GM12878 (cell line): ENCODE results near the gene KRT24.

Experiments used
- ATF2 ChIP-seq: IDR thresholded peaks from 2 replicates; pipeline ENCODE4 v1.6.1; 2012; ENCODE audit warnings: low read length, inconsistent platforms
- MXI1 ChIP-seq: fragments of 150-350 bp; IDR thresholded peaks from 2 replicates; pipeline ENCODE4 v1.6.1; 2011; ENCODE audit warnings: low read depth, mild to moderate bottlenecking, inconsistent platforms, low read length, improper control_type of control experiment
- NFXL1 ChIP-seq: fragments of 450-650 bp; IDR thresholded peaks from 2 replicates; pipeline ENCODE4 v1.6.1; 2017; ENCODE audit warnings: antibody characterized with exemption, mild to moderate bottlenecking, borderline replicate concordance
- POLR2A ChIP-seq: IDR thresholded peaks from 2 replicates; pipeline ENCODE4 v1.6.1; 2011; ENCODE audit warnings: low read depth, mild to moderate bottlenecking, low read length
- POLR2AphosphoS2 ChIP-seq: IDR thresholded peaks from 2 replicates; pipeline ENCODE4 v1.6.1; 2011; ENCODE audit warnings: low read depth, mild to moderate bottlenecking, low read length, improper control_type of control experiment, moderate library complexity
- RCOR1 ChIP-seq: conservative IDR thresholded peaks from 2 replicates; pipeline ENCODE4 v1.6.1; 2012; ENCODE audit warnings: low read depth, low read length, improper control_type of control experiment
- RFX5 ChIP-seq: IDR thresholded peaks from 2 replicates; pipeline ENCODE4 v1.6.1; 2011; ENCODE audit warnings: low read depth, low read length, improper control_type of control experiment
- ZNF207 ChIP-seq: fragments of 450-650 bp; IDR thresholded peaks from 2 replicates; pipeline ENCODE4 v1.6.1; 2014; ENCODE audit warnings: antibody characterized with exemption, mild to moderate bottlenecking, borderline replicate concordance

- TF ChIP-seq ZNF207 = no peak
- no peak for TF ChIP-seq POLR2A
- TF ChIP-seq NFXL1 = no peak
- TF ChIP-seq POLR2AphosphoS2 = no peak
- TF ChIP-seq ATF2 = no peak
- TF ChIP-seq RFX5 = no peak
- TF ChIP-seq MXI1 = no peak
- TF ChIP-seq RCOR1 = no peak
These were observed 10.9 kb upstream of the KRT24 start for GRCh38 chr17:40714473-40714872.
